Panc1 (cell line): ENCODE data around the gene RCL1. TPM values are rescaled to one million over a fixed set of nuclear protein-coding genes. Genes with fewer than 3 reads are reported as not detected.

Experiments used
- ATAC-seq: fragments of 200-7000 bp; cut with Tn5 transposase; 2 replicates; pipeline ENCODE4 v1.9.1; 2020; ENCODE audit warnings: mild to moderate bottlenecking, moderate library complexity
- BruUV-seq: library from RNA; stranded (reverse); fragments of 400-500 nt; replicated peaks from 2 replicates; lab custom pipeline; 2021; lab: Mats Ljungman, UMichigan
- CTCF ChIA-PET: fragments of 300-600 bp; sonication (Branson Sonifier 250); formaldehyde crosslinking; loops from one replicate; lab custom pipeline; 2022; ENCODE audit warnings: antibody characterized with exemption; lab: Charles Lee
- POLR2A ChIA-PET: fragments of 300-600 bp; sonication (Branson Sonifier 250); formaldehyde crosslinking; loops from one replicate; lab custom pipeline; 2022; ENCODE audit warnings: antibody characterized with exemption; lab: Charles Lee
- DNase-seq: peaks from one replicate; pipeline ENCODE4 v3.0.0-alpha.2; 2010; ENCODE audit warnings: low read depth, low spot score
- H3K27ac ChIP-seq: 2 replicates; pipeline ENCODE4 v1.5.1; 2011; ENCODE audit warnings: mild to moderate bottlenecking, low read length, inconsistent platforms
- H3K27me3 ChIP-seq: fragments of 200-500 bp; sonication (Bioruptor generic); 2 replicates; pipeline ENCODE4 v1.6.0; 2014; ENCODE audit warnings: low read length, inconsistent platforms; ENCODE audit not compliant: control insufficient read depth, insufficient read depth
- H3K36me3 ChIP-seq: fragments of 200-500 bp; sonication (Bioruptor generic); 2 replicates; pipeline ENCODE4 v1.5.1; 2014; ENCODE audit warnings: inconsistent platforms, mild to moderate bottlenecking, low read length, moderate library complexity; ENCODE audit not compliant: control insufficient read depth, insufficient read depth
- H3K4me1 ChIP-seq: 2 replicates; pipeline ENCODE4 v1.5.1; 2011; ENCODE audit warnings: inconsistent platforms, mild to moderate bottlenecking, low read length, moderate library complexity; ENCODE audit not compliant: control insufficient read depth, insufficient read depth
- H3K4me3 ChIP-seq, 2 experiments: 2 replicates each; pipeline ENCODE4 v1.5.1; 2011 to 2012; ENCODE audit warnings: low read depth in 2 of 2, low read length in 2 of 2, mild to moderate bottlenecking in 2 of 2, inconsistent platforms in 1 of 2, moderate library complexity in 1 of 2
- H3K9me3 ChIP-seq: fragments of 200-500 bp; sonication (Bioruptor generic); 2 replicates; pipeline ENCODE4 v1.5.1; 2014; ENCODE audit warnings: low read depth, mild to moderate bottlenecking, inconsistent platforms, low read length, moderate library complexity; ENCODE audit not compliant: control insufficient read depth, insufficient read depth
- CTCF ChIP-seq: fragments of 450-650 bp; IDR thresholded peaks from 2 replicates; pipeline ENCODE4 v1.5.1; 2017; ENCODE audit warnings: mild to moderate bottlenecking
- POLR2AphosphoS5 ChIP-seq: IDR thresholded peaks from 2 replicates; pipeline ENCODE4 v1.6.1; 2012; ENCODE audit warnings: mild to moderate bottlenecking, low read depth, low read length, moderate library complexity
- REST ChIP-seq, 2 experiments: IDR thresholded peaks; 2 replicates each; pipeline ENCODE4 v1.6.1; 2011 to 2012; ENCODE audit warnings: low read depth in 2 of 2, control low read depth in 1 of 2, low read length in 1 of 2, mild to moderate bottlenecking in 1 of 2, moderate library complexity in 1 of 2; ENCODE audit not compliant: insufficient read depth in 1 of 2
- SIN3A ChIP-seq: IDR thresholded peaks from 2 replicates; pipeline ENCODE4 v1.6.1; 2012; ENCODE audit warnings: low read depth, mild to moderate bottlenecking, low read length, moderate library complexity, borderline replicate concordance; ENCODE audit not compliant: insufficient read depth
- TCF7L2 ChIP-seq: IDR thresholded peaks from 2 replicates; pipeline ENCODE4 v1.6.1; 2011; ENCODE audit warnings: mild to moderate bottlenecking, low read depth, low read length, inconsistent platforms
- in situ Hi-C: cut with HindIII; loops from 2 replicates; pipeline ENCODE4 v1.10.0; 2016; ENCODE audit warnings: low sequenced_read_pairs, low pct_unique_long_range_greater_than_20kb
- intact Hi-C: fragments of 100-400 bp; cut with micrococcal nuclease; formaldehyde crosslinking; loops from one replicate; pipeline ENCODE4 v1.10.0; 2022; ENCODE audit not compliant: unreplicated experiment
- total RNA-seq: library from RNA; stranded (reverse); gene quantifications from one replicate; pipeline ENCODE4 v1.2.1, GENCODE V29; 2021; ENCODE audit not compliant: unreplicated experiment

The RCL1 gene
- total RNA-seq, 1 experiment from 2014 or later: 11.2 TPM

GRCh38 chr9:4784403-4784802, 8.3 kb upstream of the RCL1 start:
- intact Hi-C loops: no loop called here
- TF ChIP-seq CTCF (no peak), SIN3A (no peak), REST (IDR thresholded peaks at IDR 0.05; ENCODE audit: insufficient read depth in 1 of 2, low read depth in 2 of 2, low read length in 1 of 2) (no peak), TCF7L2 (no peak), POLR2AphosphoS5 (no peak)
- no peaks in the 10 kb centered on the region for H3K9me3 ChIP-seq
- no peaks in the 10 kb centered on the region for H3K36me3 ChIP-seq
- ATAC-seq: no peak
- H3K27ac ChIP-seq: no peak overlapping the region
- no peaks in the 10 kb centered on the region for H3K4me1 ChIP-seq
- CTCF ChIA-PET: no interaction called here
- POLR2A ChIA-PET: no interaction called here
- no peak overlapping the region for H3K4me3 ChIP-seq
- DNase-seq: no peak
- no TSS peak for BruUV-seq
- in situ Hi-C loops: no loop called here
- no peaks in the 10 kb centered on the region for H3K27me3 ChIP-seq

- intact Hi-C loops: no loop called here
- no peaks in the 10 kb centered on the region for H3K36me3 ChIP-seq
- no peaks in the 10 kb centered on the region for H3K27me3 ChIP-seq
- CTCF ChIA-PET: no interaction called here
- H3K4me1 ChIP-seq: no peaks in the 10 kb centered on the region
- H3K9me3 ChIP-seq: no peaks in the 10 kb centered on the region
- POLR2A ChIA-PET: no interaction called here
- no peak overlapping the region for H3K27ac ChIP-seq
- in situ Hi-C loops: no loop called here
- DNase-seq: no peak
- TF ChIP-seq POLR2AphosphoS5 (no peak), CTCF (no peak), SIN3A (no peak), TCF7L2 (no peak), REST (IDR thresholded peaks at IDR 0.05; ENCODE audit: insufficient read depth in 1 of 2, low read depth in 2 of 2, low read length in 1 of 2) (no peak)
- no peak overlapping the region for H3K4me3 ChIP-seq
- no TSS peak for BruUV-seq
- no peak for ATAC-seq
Measured at GRCh38 chr9:4786599-4786998, 6.1 kb upstream of the RCL1 start.
